ENCODE results near the gene PRICKLE1.

DNA sequence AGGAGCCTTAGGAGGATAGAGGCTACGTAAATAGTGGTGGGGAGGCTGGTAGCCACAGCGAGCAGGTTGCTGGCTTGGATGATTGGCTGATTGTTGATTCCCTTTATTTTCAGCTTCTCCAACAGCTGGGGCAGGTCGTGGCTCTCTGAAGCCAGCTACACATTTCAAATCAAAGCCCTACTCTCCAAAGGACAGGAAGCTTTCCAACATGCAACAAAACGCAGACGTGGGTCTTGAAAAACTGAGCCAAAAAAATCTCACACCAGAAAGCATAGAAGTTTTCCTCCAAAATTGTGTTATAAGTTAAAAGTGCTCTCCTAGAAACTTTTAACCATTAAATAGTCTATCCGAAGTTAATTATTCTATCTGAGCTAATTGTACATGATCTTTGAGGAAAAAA is 37.6 kb upstream of the PRICKLE1 start:
- TF ChIP-seq, protein P1, sequence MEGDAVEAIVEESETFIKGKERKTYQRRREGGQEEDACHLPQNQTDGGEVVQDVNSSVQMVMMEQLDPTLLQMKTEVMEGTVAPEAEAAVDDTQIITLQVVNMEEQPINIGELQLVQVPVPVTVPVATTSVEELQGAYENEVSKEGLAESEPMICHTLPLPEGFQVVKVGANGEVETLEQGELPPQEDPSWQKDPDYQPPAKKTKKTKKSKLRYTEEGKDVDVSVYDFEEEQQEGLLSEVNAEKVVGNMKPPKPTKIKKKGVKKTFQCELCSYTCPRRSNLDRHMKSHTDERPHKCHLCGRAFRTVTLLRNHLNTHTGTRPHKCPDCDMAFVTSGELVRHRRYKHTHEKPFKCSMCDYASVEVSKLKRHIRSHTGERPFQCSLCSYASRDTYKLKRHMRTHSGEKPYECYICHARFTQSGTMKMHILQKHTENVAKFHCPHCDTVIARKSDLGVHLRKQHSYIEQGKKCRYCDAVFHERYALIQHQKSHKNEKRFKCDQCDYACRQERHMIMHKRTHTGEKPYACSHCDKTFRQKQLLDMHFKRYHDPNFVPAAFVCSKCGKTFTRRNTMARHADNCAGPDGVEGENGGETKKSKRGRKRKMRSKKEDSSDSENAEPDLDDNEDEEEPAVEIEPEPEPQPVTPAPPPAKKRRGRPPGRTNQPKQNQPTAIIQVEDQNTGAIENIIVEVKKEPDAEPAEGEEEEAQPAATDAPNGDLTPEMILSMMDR (IDR thresholded peaks at IDR 0.05), result no peak
- no peak for TF ChIP-seq POLR2AphosphoS5 (IDR thresholded peaks at IDR 0.05)
- no peak for TF ChIP-seq POLR2A (IDR thresholded peaks at IDR 0.05)
